ENCODE data around the gene ZNF628.
"Not testable (repeated sequence)": the region's sequence is repeated elsewhere in the genome, so short reads cannot be mapped to it uniquely, and the experiment has no call there.

ZNF628 gene

DNA sequence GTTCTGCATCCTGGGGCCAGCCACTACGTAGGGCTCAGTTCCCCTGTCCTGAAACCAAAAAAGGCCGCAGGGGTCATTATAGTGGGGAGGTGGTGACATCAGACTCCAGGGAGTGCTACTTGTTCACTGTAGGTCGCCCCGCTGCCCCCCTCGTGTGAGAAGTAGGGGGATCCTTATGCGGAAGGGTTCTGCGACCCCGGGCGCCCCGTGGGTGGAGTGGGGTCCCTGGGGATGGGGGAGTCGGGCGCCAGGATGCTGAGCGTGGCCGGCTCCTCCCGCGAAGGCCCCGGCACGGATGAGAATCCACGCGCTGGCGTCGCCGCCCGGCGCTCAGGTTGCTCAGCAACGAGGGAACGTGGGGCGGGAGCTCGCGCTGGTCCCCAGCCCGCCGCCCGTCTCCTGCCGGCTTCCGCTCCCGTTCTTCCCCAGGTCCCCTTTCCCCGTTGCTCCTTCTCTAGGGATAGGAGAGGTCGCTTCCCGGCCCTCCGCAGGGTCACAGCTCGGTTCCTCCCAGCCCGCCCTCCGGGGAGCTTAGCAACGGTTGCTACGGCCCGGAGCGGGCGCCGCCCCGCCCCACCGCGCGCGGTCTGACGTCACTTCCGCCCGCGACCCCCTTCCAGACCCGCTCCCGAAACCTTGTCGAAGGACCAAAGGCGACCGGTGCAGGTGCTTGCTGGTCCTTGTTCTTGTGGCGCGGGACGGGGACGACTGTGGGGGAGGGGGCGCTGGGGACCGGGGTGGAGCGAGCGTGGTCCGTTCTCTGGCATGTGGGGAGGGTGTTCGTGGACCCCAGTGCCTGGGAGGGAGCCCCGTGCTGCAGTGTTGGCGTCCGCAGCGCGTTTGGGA, 8.4 kb downstream of the ZNF628 start, which contains the start of gene NAT14:
NAT14 (plus strand) TSS at position 596 of the 846 bp plus-strand sequence. CDS start 521 bp downstream, outside the sequence.
- peak; percentile 64 for DNase-seq

DNA sequence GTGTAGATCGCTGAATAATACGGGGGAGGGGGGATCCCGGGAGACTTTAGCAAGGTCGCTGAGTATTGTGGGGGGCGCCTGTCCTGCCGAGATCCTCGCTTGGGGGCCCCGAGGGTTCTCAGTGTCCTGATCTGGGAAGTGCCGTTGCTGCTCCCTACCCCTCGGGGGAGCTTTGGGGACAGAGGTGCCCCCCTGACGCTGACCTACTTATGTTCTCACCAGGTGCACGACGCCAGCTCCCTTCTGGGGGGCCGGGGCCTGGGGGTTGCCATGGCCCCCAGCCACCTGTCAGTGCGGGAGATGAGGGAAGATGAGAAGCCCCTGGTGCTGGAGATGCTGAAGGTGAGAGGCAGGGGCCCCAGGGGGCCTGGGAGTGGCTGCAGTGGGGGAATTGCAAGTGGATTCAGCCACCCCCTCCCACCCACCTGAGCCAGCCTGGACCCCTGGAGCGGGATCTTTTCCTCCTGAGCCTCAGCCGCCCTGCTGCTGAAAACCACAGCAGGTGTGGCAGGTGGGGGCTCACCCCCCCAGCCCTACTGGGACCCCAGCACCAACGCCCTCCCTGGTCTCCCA, 9.1 kb downstream of the ZNF628 start:
- no peak for DNase-seq

- no peak for DNase-seq
These were observed 9.9 kb downstream of the ZNF628 start for GRCh38 chr19:55486043-55486970.

- no peak for DNase-seq
These were observed 10.8 kb downstream of the ZNF628 start for GRCh38 chr19:55486971-55487923.

DNA sequence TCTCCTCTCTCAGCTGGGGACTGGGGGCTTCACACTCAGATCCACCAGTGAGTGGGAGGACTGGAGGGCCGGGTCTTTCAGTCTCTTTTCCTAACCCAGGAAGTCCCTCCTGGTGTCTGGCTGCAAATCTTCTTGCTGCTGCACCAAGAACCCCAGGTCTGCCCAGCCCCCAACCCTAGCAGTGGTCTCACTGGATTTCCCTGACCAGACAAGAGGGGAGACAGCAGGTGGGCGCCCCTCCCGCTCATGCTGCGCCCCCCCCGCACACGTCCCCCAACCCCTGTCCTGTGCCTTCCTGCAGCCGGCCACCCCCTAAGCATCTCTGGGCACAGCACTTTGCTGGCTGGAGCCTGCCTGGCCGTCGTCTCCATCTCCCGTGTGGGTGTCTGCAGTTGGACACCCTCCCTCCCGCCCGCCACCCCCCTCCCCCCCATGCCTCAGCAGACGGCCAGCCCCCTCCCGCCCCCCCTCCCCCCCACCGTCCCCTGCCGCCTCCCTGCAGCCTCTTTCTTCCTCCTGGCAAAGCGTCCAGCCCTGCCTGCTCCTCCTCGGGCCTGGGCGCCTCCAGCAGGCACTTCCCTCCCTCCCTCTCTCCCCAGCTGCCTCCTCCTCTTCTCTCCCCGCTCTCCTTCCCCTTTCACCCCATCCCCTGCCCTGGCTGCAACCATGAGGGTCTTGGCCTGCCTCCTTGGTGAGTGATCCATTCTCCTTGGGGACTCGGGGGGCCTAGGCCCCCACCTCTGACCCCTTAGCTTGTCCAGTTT, 11.7 kb downstream of the ZNF628 start, which contains the start of gene SSC5D:
SSC5D (plus strand) TSS at position 513 of the 764 bp plus-strand sequence; CDS start at position 667, 154 bp downstream.
- DNase-seq: no peak

DNA sequence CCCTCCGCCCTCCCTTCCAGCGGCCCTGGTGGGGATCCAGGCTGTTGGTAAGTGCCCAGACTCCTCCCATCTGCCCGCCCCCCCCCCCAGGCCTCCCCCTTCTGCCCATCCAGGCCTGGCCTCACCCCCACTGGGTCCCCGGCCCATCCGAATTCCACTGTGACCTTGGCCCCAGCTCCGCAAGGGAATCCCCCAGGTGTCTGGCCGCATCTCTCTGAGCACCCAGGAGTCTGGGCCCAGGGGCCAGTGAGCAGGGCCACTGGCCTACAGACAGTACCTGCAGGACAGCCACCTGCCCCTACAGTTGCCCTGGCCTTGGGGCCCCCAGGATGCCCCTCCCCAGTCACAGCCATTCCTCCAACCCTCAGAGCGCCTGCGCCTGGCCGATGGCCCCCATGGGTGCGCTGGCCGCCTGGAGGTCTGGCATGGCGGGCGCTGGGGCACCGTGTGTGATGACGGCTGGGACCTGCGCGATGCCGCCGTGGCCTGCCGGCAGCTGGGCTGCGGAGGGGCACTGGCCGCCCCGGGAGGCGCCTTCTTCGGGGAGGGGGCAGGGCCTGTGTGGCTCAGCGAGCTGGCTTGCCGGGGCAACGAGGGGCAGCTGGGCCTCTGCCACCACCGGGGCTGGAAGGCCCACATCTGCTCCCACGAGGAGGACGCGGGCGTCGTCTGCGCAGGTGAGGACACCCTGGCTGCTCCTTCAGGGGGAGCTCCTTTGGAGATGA, 12.7 kb downstream of the ZNF628 start:
- DNase-seq: no peak

DNA sequence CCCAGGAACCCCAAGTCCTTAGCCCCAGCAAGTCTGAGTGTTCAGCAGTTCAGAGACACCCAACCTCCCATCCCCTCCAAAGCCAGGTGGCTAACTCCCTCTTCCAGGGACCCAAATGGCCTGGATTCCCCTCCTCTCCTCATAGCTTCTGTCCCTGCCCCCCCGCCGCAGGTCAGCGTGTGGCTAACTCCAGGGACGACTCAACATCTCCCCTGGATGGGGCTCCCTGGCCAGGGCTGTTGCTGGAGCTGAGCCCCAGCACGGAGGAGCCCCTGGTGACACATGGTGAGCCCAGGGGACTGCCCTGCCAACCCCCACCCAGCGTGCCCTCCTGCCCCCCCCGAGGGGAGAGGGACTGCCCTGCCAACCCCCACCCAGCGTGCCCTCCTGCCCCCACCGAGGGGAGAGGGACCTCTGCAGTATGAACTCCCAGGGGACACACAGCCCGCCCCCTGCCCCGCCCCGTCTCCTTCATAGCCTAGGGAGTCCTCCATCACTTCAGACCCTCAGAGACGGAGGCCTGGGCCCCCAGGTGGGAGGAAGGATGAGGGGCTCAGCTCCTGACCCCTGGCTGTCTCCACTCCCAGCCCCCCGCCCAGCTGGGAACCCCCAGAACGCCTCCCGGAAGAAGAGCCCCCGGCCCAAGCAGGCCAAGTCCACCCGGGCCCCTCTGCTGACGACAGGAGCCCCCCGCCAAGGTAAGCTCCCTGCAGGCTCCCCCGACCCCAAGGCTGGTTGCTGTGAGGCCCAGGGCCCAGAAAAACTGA, 13.5 kb downstream of the ZNF628 start:
- no peak for DNase-seq

GRCh38 chr19:55490478-55491432, 14.3 kb downstream of the ZNF628 start:
- no peak for DNase-seq

- DNase-seq: no peak
These were observed 15.3 kb downstream of the ZNF628 start for GRCh38 chr19:55491546-55492360.

- no peak for DNase-seq
These were observed 16.0 kb downstream of the ZNF628 start for GRCh38 chr19:55492362-55492944.

DNA sequence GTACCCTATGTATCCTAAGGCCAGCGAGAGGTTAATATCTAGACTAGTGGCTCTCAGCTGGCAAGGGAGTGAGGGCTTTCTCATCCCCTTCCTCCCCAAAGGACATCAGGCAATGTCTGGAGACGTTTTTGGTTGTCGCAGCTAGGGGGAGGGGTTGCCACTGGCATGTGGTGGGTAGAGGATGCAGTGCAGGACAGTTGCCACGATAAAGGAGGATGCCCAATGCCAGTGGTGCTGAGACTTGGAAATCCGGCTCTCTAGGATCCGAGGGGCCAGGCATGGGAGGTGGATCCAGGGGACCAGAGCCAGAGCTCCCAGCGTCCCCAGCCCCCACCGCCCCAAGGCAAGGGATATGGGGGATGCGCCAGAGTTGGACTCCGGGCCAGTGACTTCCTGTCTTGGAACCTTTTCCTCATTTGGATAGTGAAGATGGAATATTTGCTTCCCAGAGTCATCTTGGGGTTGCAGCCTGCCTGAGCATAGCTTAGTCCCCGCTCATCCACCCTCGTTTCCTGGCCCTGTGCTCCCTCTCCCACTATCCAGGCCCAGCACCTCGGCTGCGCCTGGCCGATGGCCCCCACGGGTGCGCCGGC, 16.7 kb downstream of the ZNF628 start:
- no peak for DNase-seq

- DNase-seq: no peak
These were observed 17.3 kb downstream of the ZNF628 start for GRCh38 chr19:55493645-55494171.

GRCh38 chr19:55494172-55494761, 17.9 kb downstream of the ZNF628 start:
- no peak for DNase-seq

DNA sequence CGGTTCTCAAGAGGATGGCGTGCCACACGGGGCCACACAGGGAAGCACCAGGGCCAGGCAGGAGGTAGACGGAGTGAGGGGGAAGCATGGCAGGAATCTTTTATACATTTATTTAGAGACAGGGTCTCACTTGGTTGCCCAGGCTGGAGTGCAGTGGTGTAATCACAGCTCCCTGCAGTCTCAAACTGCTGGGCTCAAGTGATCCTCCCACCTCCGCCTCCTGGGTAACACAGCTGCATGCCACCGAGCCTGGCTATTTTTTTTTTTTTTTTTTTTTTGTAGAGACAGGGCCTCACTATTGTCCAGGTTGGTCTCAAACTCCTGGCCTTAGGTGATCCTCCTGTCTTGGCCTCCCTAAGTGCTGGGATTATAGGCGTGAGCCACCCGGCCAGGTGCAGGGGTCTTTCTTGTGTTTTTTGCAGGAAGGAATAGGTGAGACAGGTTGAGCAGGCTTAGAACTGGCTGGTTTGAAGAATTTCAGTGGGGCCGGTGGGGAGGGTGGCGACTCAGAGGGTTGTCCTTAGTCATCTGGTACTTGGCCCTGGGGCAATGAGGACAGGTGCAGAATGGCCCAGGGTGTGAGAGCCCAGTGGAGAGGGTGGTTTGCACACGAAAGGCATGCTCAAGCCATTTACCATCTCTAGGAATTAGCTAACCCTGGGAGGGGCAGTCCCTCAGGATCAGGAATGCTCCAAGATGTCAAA, 19.4 kb downstream of the ZNF628 start:
- DNase-seq: no peak

DNA sequence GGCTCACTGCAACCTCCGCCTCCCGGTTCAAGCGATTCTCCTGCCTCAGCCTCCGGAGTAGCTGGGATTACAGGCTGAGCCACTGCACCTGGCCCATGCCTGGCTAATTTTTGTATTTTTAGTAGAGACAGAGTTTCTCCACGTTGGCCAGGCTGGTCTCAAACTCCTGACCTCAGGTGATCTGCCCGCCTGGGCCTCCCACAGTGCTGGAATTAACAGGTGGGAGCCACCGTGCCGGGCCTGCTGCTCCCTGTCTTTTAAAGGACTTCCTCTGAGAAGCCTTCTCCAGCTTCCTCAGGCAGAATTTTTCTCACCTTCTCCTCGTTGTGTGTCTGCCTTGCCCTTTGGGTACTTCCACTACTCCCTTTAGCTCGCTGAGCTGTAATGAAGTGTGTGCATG, 20.4 kb downstream of the ZNF628 start:
- not testable (repeated sequence) for DNase-seq
